ENCODE measurements around the gene AS3MT. TPM values are rescaled to one million over a fixed set of nuclear protein-coding genes. Genes with fewer than 3 reads are reported as not detected.

AS3MT gene
- polyA plus RNA-seq, 1 of the 3 experiments (the other 2 are of a cell fraction), result 9.0 TPM

DNA sequence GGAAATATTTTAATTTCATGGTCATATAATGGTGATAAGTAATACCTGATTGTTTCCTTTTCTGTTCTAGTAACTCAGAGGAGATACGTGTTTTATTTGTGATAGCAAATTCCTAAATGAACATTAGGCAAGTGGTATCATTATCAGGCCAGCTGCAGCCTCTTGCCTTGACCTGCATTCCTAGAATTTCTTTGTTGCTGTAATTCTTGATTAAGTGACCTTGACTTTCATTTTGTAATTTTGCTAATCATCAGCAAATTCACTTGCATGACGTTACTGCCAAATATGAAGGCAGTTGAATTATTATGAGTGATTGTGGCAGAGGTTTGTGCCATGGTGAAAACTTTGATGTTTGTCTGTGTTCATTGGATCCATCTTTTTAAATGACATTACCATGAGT is 5.6 kb upstream of the AS3MT start:
- H3K79me2 ChIP-seq (ENCODE audit: insufficient read depth), result no peaks in the 10 kb centered on the region; the same call in 1 of the 2 replicates
- no peaks in the 10 kb centered on the region for H4K20me1 ChIP-seq (ENCODE audit: insufficient read depth)
- H3K9me2 ChIP-seq, result no peaks in the 10 kb centered on the region
- no peak overlapping the region for H3K9ac ChIP-seq
- H3K36me3 ChIP-seq (replicated peaks in 1 of 2; ENCODE audit: control insufficient read depth in 1 of 2, insufficient read depth in 2 of 2, low read length in 1 of 2), result peaks cover 18 to 29% of the 10 kb centered on the region in 2 experiments
- no peaks in the 10 kb centered on the region for H3K27me3 ChIP-seq (ENCODE audit: insufficient read depth)
- no peak overlapping the region for H2AFZ ChIP-seq (ENCODE audit: low read depth)
- ChIA-PET POLR2A (no interaction called here), CTCF (no interaction called here)
- TF ChIP-seq POLR2AphosphoS5 (IDR thresholded peaks at IDR 0.05; ENCODE audit: low read depth, low read length) (no peak), TAF1 (IDR thresholded peaks at IDR 0.05; ENCODE audit: borderline replicate concordance, low read depth, low read length) (no peak), MEF2A (IDR thresholded peaks at IDR 0.05; ENCODE audit: borderline replicate concordance, low read depth) (no peak), RXRA (IDR thresholded peaks at IDR 0.05; ENCODE audit: borderline replicate concordance, low read depth) (no peak), RCOR1 (IDR thresholded peaks at IDR 0.05; ENCODE audit: low read length) (no peak), FOXJ3 (CRISPR knock-in tag; IDR thresholded peaks at IDR 0.05) (no peak), SIN3A (IDR thresholded peaks at IDR 0.05; ENCODE audit: borderline replicate concordance, low read depth, low read length) (no peak), RAD21 (IDR thresholded peaks at IDR 0.05; ENCODE audit: low read length) (no peak)
- TF ChIP-seq, protein P1, sequence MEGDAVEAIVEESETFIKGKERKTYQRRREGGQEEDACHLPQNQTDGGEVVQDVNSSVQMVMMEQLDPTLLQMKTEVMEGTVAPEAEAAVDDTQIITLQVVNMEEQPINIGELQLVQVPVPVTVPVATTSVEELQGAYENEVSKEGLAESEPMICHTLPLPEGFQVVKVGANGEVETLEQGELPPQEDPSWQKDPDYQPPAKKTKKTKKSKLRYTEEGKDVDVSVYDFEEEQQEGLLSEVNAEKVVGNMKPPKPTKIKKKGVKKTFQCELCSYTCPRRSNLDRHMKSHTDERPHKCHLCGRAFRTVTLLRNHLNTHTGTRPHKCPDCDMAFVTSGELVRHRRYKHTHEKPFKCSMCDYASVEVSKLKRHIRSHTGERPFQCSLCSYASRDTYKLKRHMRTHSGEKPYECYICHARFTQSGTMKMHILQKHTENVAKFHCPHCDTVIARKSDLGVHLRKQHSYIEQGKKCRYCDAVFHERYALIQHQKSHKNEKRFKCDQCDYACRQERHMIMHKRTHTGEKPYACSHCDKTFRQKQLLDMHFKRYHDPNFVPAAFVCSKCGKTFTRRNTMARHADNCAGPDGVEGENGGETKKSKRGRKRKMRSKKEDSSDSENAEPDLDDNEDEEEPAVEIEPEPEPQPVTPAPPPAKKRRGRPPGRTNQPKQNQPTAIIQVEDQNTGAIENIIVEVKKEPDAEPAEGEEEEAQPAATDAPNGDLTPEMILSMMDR (IDR thresholded peaks at IDR 0.05), result no peak
- no peaks in the 10 kb centered on the region for H3K4me1 ChIP-seq (ENCODE audit: control insufficient read depth in 1 of 2, insufficient read depth in 2 of 2, low read depth in 1 of 2, low read length in 1 of 2)
- H3K4me2 ChIP-seq, result no peak overlapping the region
- no peak overlapping the region for H3K4me3 ChIP-seq (ENCODE audit: low read depth in 2 of 2, low read length in 1 of 2)
- no peak for DNase-seq
- WGBS (ENCODE audit: low lambda C conversion rate), result 83% methylated on average over 2 of the region's 2 CpGs
- H3F3A ChIP-seq (replicated peaks; ENCODE audit: insufficient read depth), result peaks cover 12% of the 10 kb centered on the region
- H3K27ac ChIP-seq (ENCODE audit: low read depth in 2 of 2, low read length in 1 of 2), result no peak overlapping the region
- no peaks in the 10 kb centered on the region for H3K9me3 ChIP-seq

DNA sequence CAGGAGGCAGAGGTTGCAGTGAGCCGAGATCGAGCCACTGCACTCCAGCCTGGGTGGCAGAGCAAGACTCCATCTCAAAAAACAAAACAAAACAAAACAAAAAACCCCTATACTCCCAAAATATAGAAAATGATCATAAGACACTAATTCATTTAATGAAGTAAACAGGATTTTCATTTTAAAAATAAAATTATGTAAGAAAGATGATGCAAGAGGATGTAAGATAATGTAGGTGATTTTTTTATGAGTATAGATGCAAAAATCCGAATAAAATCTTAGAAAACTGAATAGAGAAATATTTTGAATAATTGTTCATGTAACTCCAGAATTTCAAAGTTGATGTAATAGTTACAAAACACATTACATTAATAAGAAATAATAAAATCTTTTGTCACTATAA is 3.6 kb upstream of the AS3MT start:
- Histone ChIP-seq H3K9ac (no peak overlapping the region), H3K4me1 (ENCODE audit: control insufficient read depth in 1 of 2, insufficient read depth in 2 of 2, low read depth in 1 of 2, low read length in 1 of 2) (peaks cover 0 to 6% of the 10 kb centered on the region in 2 experiments; a peak in 1 of 4 replicates), H3K4me2 (no peak overlapping the region), H3K9me2 (no peaks in the 10 kb centered on the region), H3K9me3 (no peaks in the 10 kb centered on the region), H2AFZ (ENCODE audit: low read depth) (no peak overlapping the region), H4K20me1 (ENCODE audit: insufficient read depth) (no peaks in the 10 kb centered on the region), H3K27me3 (ENCODE audit: insufficient read depth) (no peaks in the 10 kb centered on the region), H3F3A (replicated peaks; ENCODE audit: insufficient read depth) (peaks cover 12% of the 10 kb centered on the region), H3K79me2 (ENCODE audit: insufficient read depth) (no peaks in the 10 kb centered on the region), H3K4me3 (ENCODE audit: low read depth in 2 of 2, low read length in 1 of 2) (no peak overlapping the region), H3K36me3 (replicated peaks in 1 of 2; ENCODE audit: control insufficient read depth in 1 of 2, insufficient read depth in 2 of 2, low read length in 1 of 2) (peaks cover 18 to 28% of the 10 kb centered on the region in 2 experiments), H3K27ac (ENCODE audit: low read depth in 2 of 2, low read length in 1 of 2) (no peak overlapping the region)
- ChIA-PET POLR2A (no interaction called here), CTCF (interaction anchor here (0.9 to 1.1 kb wide), 3 partner anchors 9 to 52 kb away, joined by 3 to 5 read pairs (median 4); partner anchors contain the start of genes BORCS7 and CNNM2)
- TF ChIP-seq, protein P2, sequence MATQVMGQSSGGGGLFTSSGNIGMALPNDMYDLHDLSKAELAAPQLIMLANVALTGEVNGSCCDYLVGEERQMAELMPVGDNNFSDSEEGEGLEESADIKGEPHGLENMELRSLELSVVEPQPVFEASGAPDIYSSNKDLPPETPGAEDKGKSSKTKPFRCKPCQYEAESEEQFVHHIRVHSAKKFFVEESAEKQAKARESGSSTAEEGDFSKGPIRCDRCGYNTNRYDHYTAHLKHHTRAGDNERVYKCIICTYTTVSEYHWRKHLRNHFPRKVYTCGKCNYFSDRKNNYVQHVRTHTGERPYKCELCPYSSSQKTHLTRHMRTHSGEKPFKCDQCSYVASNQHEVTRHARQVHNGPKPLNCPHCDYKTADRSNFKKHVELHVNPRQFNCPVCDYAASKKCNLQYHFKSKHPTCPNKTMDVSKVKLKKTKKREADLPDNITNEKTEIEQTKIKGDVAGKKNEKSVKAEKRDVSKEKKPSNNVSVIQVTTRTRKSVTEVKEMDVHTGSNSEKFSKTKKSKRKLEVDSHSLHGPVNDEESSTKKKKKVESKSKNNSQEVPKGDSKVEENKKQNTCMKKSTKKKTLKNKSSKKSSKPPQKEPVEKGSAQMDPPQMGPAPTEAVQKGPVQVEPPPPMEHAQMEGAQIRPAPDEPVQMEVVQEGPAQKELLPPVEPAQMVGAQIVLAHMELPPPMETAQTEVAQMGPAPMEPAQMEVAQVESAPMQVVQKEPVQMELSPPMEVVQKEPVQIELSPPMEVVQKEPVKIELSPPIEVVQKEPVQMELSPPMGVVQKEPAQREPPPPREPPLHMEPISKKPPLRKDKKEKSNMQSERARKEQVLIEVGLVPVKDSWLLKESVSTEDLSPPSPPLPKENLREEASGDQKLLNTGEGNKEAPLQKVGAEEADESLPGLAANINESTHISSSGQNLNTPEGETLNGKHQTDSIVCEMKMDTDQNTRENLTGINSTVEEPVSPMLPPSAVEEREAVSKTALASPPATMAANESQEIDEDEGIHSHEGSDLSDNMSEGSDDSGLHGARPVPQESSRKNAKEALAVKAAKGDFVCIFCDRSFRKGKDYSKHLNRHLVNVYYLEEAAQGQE (IDR thresholded peaks at IDR 0.05; ENCODE audit: low read depth, low read length), result no peak
- TF ChIP-seq RXRA (IDR thresholded peaks at IDR 0.05; ENCODE audit: borderline replicate concordance, low read depth), result no peak
- TF ChIP-seq NFIC (IDR thresholded peaks at IDR 0.05; ENCODE audit: borderline replicate concordance), result no peak
- no peak for TF ChIP-seq RCOR1 (IDR thresholded peaks at IDR 0.05; ENCODE audit: low read length)
- TF ChIP-seq, protein P3, sequence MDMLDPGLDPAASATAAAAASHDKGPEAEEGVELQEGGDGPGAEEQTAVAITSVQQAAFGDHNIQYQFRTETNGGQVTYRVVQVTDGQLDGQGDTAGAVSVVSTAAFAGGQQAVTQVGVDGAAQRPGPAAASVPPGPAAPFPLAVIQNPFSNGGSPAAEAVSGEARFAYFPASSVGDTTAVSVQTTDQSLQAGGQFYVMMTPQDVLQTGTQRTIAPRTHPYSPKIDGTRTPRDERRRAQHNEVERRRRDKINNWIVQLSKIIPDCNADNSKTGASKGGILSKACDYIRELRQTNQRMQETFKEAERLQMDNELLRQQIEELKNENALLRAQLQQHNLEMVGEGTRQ (IDR thresholded peaks at IDR 0.05; ENCODE audit: borderline replicate concordance, low read depth, low read length), result no peak
- TF ChIP-seq GATA2 (CRISPR knock-in tag; IDR thresholded peaks at IDR 0.05), result no peak
- no peak for TF ChIP-seq ELF1 (IDR thresholded peaks at IDR 0.05)
- no peak for TF ChIP-seq EP300 (IDR thresholded peaks at IDR 0.05; ENCODE audit: borderline replicate concordance in 1 of 2, low read depth in 1 of 2, low read length in 1 of 2)
- no peak for TF ChIP-seq JUND (IDR thresholded peaks at IDR 0.05)
- TF ChIP-seq, protein P4, sequence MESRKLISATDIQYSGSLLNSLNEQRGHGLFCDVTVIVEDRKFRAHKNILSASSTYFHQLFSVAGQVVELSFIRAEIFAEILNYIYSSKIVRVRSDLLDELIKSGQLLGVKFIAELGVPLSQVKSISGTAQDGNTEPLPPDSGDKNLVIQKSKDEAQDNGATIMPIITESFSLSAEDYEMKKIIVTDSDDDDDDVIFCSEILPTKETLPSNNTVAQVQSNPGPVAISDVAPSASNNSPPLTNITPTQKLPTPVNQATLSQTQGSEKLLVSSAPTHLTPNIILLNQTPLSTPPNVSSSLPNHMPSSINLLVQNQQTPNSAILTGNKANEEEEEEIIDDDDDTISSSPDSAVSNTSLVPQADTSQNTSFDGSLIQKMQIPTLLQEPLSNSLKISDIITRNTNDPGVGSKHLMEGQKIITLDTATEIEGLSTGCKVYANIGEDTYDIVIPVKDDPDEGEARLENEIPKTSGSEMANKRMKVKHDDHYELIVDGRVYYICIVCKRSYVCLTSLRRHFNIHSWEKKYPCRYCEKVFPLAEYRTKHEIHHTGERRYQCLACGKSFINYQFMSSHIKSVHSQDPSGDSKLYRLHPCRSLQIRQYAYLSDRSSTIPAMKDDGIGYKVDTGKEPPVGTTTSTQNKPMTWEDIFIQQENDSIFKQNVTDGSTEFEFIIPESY (IDR thresholded peaks at IDR 0.05; ENCODE audit: borderline replicate concordance, low read depth), result no peak
- no peak for TF ChIP-seq GABPA (IDR thresholded peaks at IDR 0.05; ENCODE audit: low read depth)
- no peak for TF ChIP-seq MXI1 (IDR thresholded peaks at IDR 0.05; ENCODE audit: low read depth, low read length)
- no peak for TF ChIP-seq NRF1 (IDR thresholded peaks at IDR 0.05; ENCODE audit: low read depth, low read length)
- no peak for DNase-seq
- 93% methylated on average over 3 of the region's 3 CpGs for WGBS (ENCODE audit: low lambda C conversion rate)

Data from SK-N-SH (cell line).